Measurements from ENCODE around the gene TAX1BP3. TPM values are rescaled to one million over a fixed set of nuclear protein-coding genes. Genes with fewer than 3 reads are reported as not detected.

Gene TAX1BP3
- total and polyA plus RNA-seq, 9 of the 15 experiments (the other 6 are each of a cell fraction or from before 2014, with no cell fraction given): 0.99 to 14.5 (median 6.2) TPM

DNA sequence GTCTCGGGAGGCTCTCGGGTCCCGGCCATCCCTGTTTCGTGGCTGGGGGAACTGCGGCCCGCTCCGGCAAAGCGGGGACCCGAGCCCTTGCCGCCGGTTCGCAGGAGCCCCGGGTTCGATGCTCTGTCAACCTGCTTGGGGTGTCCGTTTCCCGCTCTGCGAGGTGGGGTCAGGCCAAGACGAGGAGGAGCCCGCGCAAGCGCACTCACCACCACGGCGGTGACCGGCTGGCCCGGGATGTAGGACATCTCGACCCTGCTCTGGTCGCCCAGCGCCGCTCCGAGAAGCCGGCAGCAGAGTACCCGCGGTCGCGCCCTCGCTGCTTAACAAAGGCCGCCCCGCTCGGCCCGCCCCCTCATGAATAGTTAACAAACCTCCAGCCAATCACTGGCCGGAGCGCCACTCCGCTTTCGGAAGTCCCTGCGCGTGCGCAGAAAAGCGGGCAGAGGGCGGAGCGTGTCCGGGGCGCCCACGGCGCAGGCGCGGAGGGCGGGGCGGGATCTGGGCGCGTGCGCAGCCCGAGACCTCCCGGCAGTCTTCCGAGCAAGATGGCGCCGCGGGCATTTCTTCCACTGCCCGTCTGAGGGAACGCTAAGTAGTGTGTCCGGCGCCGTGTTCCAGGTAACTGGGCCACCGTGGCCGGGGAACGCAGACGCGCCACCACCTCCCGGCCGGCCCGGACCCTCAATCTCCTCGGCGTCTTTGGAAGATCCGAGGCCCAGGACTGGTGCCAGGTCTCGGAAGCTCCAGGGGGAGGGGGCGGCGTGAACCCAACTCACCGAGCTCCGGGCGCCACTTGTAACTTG, at the start of gene TAX1BP3, which contains the start of gene EMC6 (continued):
- TF ChIP-seq, protein P1, sequence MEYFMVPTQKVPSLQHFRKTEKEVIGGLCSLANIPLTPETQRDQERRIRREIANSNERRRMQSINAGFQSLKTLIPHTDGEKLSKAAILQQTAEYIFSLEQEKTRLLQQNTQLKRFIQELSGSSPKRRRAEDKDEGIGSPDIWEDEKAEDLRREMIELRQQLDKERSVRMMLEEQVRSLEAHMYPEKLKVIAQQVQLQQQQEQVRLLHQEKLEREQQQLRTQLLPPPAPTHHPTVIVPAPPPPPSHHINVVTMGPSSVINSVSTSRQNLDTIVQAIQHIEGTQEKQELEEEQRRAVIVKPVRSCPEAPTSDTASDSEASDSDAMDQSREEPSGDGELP (CRISPR knock-in tag; IDR thresholded peaks at IDR 0.05; ENCODE audit: borderline replicate concordance): peak; percentile 48; the same call in 1 of the 2 replicates
- no peak for TF ChIP-seq ZNF184 (CRISPR knock-in tag; IDR thresholded peaks at IDR 0.05)
- TF ChIP-seq MEF2A (IDR thresholded peaks at IDR 0.05; ENCODE audit: control insufficient read depth, low read depth, low read length): no peak
- TF ChIP-seq ZFPM2 (CRISPR knock-in tag; IDR thresholded peaks at IDR 0.05): no peak
- TF ChIP-seq ZZZ3 (IDR thresholded peaks at IDR 0.05): no peak
- no peak for TF ChIP-seq ZSCAN32 (CRISPR knock-in tag; IDR thresholded peaks at IDR 0.05)
- TF ChIP-seq, protein P2, sequence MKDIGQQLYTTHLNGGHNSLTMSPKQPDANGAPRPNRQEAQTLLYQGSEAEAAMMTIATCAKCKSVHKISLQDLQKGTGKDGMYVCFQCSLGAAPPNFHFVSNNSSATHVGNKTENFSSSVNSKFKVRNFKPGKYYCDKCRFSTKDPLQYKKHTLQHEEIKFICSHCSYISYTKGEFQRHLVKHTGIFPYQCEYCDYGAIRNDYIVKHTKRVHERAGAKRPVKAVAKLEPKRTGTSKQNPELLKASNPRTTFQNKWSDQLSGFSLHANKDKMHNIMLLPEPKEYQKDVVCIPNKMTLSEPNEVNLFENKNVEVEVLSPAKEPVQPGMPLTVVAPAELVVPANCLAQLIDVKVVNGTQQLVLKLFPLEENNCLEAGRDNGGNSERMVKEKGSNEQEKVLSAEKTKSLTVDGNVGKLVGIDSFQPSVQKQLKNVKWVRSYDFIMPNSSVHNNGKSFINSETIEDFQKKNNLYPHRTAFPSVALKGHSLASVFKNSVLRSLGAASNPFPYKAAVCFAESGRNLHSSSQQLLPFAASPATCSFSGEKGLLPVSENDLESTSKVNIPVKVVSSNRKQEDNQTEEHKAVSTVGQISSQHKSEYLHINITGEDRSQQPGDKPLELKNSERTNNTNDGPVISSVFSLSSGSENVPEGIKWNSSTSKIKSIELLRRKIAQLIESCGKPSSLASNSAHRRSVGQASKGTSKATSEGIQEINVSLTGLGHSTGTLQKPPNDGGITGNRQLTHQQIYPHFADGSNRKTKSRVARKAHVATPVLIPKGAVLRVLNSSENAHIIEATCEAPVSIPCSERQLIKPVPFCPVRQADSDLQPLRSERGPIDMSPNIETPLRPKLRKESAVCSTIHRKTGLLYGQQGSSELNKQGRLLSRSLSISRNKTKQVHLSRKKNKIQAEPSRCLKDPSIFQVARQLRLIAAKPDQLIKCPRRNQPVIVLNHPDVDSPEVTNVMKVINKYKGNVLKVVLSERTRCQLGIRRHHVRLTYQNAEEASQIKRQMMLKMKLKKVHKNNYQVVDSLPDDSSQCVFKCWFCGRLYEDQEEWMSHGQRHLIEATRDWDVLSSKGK (CRISPR knock-in tag; IDR thresholded peaks at IDR 0.05): no peak
- TF ChIP-seq, protein P3, sequence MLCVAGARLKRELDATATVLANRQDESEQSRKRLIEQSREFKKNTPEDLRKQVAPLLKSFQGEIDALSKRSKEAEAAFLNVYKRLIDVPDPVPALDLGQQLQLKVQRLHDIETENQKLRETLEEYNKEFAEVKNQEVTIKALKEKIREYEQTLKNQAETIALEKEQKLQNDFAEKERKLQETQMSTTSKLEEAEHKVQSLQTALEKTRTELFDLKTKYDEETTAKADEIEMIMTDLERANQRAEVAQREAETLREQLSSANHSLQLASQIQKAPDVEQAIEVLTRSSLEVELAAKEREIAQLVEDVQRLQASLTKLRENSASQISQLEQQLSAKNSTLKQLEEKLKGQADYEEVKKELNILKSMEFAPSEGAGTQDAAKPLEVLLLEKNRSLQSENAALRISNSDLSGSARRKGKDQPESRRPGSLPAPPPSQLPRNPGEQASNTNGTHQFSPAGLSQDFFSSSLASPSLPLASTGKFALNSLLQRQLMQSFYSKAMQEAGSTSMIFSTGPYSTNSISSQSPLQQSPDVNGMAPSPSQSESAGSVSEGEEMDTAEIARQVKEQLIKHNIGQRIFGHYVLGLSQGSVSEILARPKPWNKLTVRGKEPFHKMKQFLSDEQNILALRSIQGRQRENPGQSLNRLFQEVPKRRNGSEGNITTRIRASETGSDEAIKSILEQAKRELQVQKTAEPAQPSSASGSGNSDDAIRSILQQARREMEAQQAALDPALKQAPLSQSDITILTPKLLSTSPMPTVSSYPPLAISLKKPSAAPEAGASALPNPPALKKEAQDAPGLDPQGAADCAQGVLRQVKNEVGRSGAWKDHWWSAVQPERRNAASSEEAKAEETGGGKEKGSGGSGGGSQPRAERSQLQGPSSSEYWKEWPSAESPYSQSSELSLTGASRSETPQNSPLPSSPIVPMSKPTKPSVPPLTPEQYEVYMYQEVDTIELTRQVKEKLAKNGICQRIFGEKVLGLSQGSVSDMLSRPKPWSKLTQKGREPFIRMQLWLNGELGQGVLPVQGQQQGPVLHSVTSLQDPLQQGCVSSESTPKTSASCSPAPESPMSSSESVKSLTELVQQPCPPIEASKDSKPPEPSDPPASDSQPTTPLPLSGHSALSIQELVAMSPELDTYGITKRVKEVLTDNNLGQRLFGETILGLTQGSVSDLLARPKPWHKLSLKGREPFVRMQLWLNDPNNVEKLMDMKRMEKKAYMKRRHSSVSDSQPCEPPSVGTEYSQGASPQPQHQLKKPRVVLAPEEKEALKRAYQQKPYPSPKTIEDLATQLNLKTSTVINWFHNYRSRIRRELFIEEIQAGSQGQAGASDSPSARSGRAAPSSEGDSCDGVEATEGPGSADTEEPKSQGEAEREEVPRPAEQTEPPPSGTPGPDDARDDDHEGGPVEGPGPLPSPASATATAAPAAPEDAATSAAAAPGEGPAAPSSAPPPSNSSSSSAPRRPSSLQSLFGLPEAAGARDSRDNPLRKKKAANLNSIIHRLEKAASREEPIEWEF (CRISPR knock-in tag; IDR thresholded peaks at IDR 0.05): no peak
- no peak for TF ChIP-seq MCM2 (IDR thresholded peaks at IDR 0.05; ENCODE audit: low read depth)
- TF ChIP-seq TAF1 (IDR thresholded peaks at IDR 0.05; ENCODE audit: control insufficient read depth, extremely low read depth, insufficient read depth, low read length, severe bottlenecking): peak; percentile 94
- peak; percentile 92 for TF ChIP-seq POLR2G (IDR thresholded peaks at IDR 0.05; ENCODE audit: low read depth, low read length)
- TF ChIP-seq SAP30 (IDR thresholded peaks at IDR 0.05; ENCODE audit: borderline replicate concordance, insufficient read depth, low read depth, low read length, poor library complexity, severe bottlenecking): peak; percentile 49
- TF ChIP-seq RB1 (IDR thresholded peaks at IDR 0.05; ENCODE audit: low read depth): 0 out of 2 replicates have a peak, but pooled peaks have one; percentile 39
- TF ChIP-seq, protein P4, sequence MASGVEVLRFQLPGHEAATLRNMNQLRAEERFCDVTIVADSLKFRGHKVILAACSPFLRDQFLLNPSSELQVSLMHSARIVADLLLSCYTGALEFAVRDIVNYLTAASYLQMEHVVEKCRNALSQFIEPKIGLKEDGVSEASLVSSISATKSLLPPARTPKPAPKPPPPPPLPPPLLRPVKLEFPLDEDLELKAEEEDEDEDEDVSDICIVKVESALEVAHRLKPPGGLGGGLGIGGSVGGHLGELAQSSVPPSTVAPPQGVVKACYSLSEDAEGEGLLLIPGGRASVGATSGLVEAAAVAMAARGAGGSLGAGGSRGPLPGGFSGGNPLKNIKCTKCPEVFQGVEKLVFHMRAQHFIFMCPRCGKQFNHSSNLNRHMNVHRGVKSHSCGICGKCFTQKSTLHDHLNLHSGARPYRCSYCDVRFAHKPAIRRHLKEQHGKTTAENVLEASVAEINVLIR (CRISPR knock-in tag; IDR thresholded peaks at IDR 0.05): 0 out of 2 replicates have a peak, but pooled peaks have one; percentile 15

All from K562 (cell line).